ENCODE measurements around the gene XBP1.
"Not testable (repeated sequence)": the region's sequence is repeated elsewhere in the genome, so short reads cannot be mapped to it uniquely, and the experiment has no call there.

DNA sequence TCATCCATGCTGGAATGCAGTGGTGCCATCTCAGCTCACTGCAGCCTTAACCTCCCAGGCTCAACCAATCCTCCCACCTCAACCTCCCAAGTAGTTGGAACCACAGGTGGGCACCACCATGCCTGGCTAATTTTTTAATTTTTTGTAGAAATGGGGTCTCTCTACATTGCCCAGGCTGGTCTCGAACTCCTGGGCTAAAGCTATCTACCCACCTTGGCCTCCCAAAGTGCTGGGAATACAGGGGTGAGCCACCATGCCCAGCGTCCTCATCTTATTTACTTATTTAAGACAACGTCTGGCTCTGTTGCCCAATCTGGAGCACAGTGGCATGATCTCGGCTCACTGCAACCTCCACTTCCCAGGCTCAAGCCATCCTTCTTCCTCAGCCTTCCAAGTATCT is 38.4 kb downstream of the XBP1 start:
- TF ChIP-seq POLR2A (IDR thresholded peaks at IDR 0.05; ENCODE audit: low read depth, low read length); POLR2AphosphoS5 (IDR thresholded peaks at IDR 0.05; ENCODE audit: low read depth, low read length); TAF1 (IDR thresholded peaks at IDR 0.05; ENCODE audit: borderline replicate concordance, low read depth, low read length): not testable (repeated sequence)

All from GM12892 (cell line).